Hepatocyte (in vitro differentiated cells): ENCODE results near the gene SNAP29.

Experiments
- EZH2phosphoT487 ChIP-seq: fragments of 200-600 bp; sonication (generic); IDR thresholded peaks from one replicate; pipeline ENCODE4 v1.6.1; 2018; ENCODE audit warnings: antibody characterized with exemption, mild to moderate bottlenecking, low read depth, moderate library complexity; ENCODE audit not compliant: unreplicated experiment, severe bottlenecking
- TF ChIP-seq, protein P1 (sequence below): fragments of 200-600 bp; sonication (generic); IDR thresholded peaks from 2 replicates; pipeline ENCODE4 v1.5.1; 2016; ENCODE audit warnings: antibody characterized with exemption, mild to moderate bottlenecking; ENCODE audit not compliant: poor library complexity

DNA sequence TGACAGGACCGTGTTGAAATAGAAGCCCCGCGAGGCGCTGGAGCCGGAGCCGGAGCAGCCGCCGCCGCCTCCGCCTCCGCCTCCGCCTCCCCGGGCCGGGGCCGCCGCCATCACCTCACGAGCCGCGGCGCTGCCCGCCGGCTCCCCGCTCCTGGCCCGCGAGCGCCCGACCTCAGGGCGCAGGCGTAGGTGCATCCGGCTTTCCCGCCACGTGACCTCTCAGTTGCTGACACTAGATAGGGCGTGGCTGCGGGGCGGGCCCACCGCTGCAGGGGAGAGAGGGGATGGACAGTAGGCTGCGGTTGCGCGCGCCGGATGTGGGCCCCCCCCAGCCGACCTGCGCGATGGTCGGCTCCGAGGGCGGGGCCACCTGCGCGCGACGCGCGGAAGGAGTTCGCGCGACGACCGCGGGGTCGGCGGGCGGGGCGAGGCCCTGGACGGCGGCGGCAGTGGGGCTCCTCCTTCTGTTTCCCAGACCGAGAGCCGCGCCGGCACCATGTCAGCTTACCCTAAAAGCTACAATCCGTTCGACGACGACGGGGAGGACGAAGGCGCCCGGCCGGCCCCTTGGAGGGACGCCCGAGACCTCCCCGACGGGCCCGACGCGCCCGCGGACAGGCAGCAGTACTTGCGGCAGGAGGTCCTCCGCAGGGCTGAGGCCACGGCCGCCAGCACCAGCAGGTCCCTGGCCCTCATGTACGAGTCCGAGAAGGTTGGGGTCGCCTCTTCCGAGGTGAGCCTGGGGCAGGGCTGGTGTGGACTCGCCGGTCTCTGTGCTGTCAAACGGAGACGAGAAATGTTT lies at the start of gene SNAP29, which contains the start of gene PI4KA:
- TF ChIP-seq, protein P1, sequence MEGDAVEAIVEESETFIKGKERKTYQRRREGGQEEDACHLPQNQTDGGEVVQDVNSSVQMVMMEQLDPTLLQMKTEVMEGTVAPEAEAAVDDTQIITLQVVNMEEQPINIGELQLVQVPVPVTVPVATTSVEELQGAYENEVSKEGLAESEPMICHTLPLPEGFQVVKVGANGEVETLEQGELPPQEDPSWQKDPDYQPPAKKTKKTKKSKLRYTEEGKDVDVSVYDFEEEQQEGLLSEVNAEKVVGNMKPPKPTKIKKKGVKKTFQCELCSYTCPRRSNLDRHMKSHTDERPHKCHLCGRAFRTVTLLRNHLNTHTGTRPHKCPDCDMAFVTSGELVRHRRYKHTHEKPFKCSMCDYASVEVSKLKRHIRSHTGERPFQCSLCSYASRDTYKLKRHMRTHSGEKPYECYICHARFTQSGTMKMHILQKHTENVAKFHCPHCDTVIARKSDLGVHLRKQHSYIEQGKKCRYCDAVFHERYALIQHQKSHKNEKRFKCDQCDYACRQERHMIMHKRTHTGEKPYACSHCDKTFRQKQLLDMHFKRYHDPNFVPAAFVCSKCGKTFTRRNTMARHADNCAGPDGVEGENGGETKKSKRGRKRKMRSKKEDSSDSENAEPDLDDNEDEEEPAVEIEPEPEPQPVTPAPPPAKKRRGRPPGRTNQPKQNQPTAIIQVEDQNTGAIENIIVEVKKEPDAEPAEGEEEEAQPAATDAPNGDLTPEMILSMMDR, result no peak
- no peak for TF ChIP-seq EZH2phosphoT487
